Fibroblast of skin of back (primary cell): Measurements from ENCODE around the gene ATIC.
A peak's percentile ranks its signal among the peaks of the same experiment; 100 is the strongest.

Experiments
- DNase-seq: peaks from one replicate; pipeline ENCODE4 v3.0.0-alpha.2; 2013

The ATIC gene

GRCh38 chr2:215376103-215376780, 64.4 kb downstream of the ATIC start:
- no peak for DNase-seq

GRCh38 chr2:215377283-215377682, 65.4 kb downstream of the ATIC start:
- DNase-seq, result peak; percentile 66

- DNase-seq, result no peak
Observed at GRCh38 chr2:215378045-215378444, 66.2 kb downstream of the ATIC start.

- DNase-seq, result no peak
Observed at GRCh38 chr2:215379039-215379438, 67.2 kb downstream of the ATIC start.

GRCh38 chr2:215379948-215380347, 68.1 kb downstream of the ATIC start:
- DNase-seq, result no peak

- no peak for DNase-seq
Observed at GRCh38 chr2:215380699-215381098, 68.8 kb downstream of the ATIC start.

- DNase-seq, result no peak
Observed at GRCh38 chr2:215382011-215382410, 70.2 kb downstream of the ATIC start.

GRCh38 chr2:215382480-215382879, 70.6 kb downstream of the ATIC start:
- DNase-seq, result no peak

- no peak for DNase-seq
Observed at GRCh38 chr2:215383652-215384279, 71.9 kb downstream of the ATIC start.

- DNase-seq, result no peak
Observed at GRCh38 chr2:215384710-215385109, 72.9 kb downstream of the ATIC start.

- no peak for DNase-seq
Observed at GRCh38 chr2:215386566-215386965, 74.7 kb downstream of the ATIC start.

- no peak for DNase-seq
Observed at GRCh38 chr2:215388002-215388728, 76.3 kb downstream of the ATIC start.

- no peak for DNase-seq
Observed at GRCh38 chr2:215390550-215390913, 78.7 kb downstream of the ATIC start.

GRCh38 chr2:215391531-215391930, 79.7 kb downstream of the ATIC start:
- DNase-seq, result no peak

GRCh38 chr2:215392164-215392563, 80.3 kb downstream of the ATIC start:
- no peak for DNase-seq

- DNase-seq, result no peak
Observed at GRCh38 chr2:215392687-215393270, 80.9 kb downstream of the ATIC start.

- no peak for DNase-seq
Observed at GRCh38 chr2:215394102-215394805, 82.4 kb downstream of the ATIC start.

GRCh38 chr2:215395687-215396460, 84.0 kb downstream of the ATIC start:
- no peak for DNase-seq

- no peak for DNase-seq
Observed at GRCh38 chr2:215396595-215397313, 84.9 kb downstream of the ATIC start.

- DNase-seq, result no peak
Observed at GRCh38 chr2:215397632-215398341, 85.9 kb downstream of the ATIC start.
